GM12878 (cell line): Measurements from ENCODE around the gene KIF26A. TPM values are rescaled to one million over a fixed set of nuclear protein-coding genes. Genes with fewer than 3 reads are reported as not detected.

ENCODE experiments used
- ATAC-seq: fragments of 200-7000 bp; cut with Tn5 transposase; 3 replicates; pipeline ENCODE4 v1.9.1; 2020; ENCODE audit warnings: mild to moderate bottlenecking, moderate library complexity
- BruUV-seq: library from RNA; stranded (reverse); fragments of 400-500 nt; replicated peaks from 2 replicates; lab custom pipeline; 2021; lab: Mats Ljungman, UMichigan
- CTCF ChIA-PET: fragments of 300-600 bp; sonication (Branson Sonifier 250); formaldehyde crosslinking; extraction: SDS; loops from one replicate; lab custom pipeline; 2021; ENCODE audit warnings: inconsistent platforms; lab: Yijun Ruan, JAX
- POLR2A ChIA-PET: fragments of 350-600 bp; formaldehyde crosslinking; extraction: SDS; loops from one replicate; lab custom pipeline; 2021; ENCODE audit warnings: inconsistent platforms; lab: Charles Lee
- RAD21 ChIA-PET: fragments of 300-600 bp; sonication (Branson Sonifier 250); formaldehyde crosslinking; loops from one replicate; lab custom pipeline; 2023; ENCODE audit warnings: antibody characterized with exemption; ENCODE audit not compliant: unreplicated experiment; lab: Charles Lee
- SMC1A ChIA-PET: fragments of 300-600 bp; sonication (Branson Sonifier 250); formaldehyde crosslinking; loops from one replicate; lab custom pipeline; 2023; ENCODE audit not compliant: unreplicated experiment, uncharacterized antibody; lab: Charles Lee
- DNase-seq: peaks from one replicate; pipeline ENCODE4 v3.0.0-alpha.2; 2011; ENCODE audit warnings: low read depth, low spot score
- FAIRE-seq: peaks from 3 replicates; lab custom pipeline; 2011; peaks lifted over from hg19 to GRCh38; lab: Jason Lieb, UNC
- H2AFZ ChIP-seq: 2 replicates; pipeline ENCODE4 v1.6.0; 2011; ENCODE audit warnings: low read depth, low read length, control low read depth; ENCODE audit not compliant: control insufficient read depth
- H3K27ac ChIP-seq: 2 replicates; pipeline ENCODE4 v1.5.1; 2011; ENCODE audit warnings: control low read depth; ENCODE audit not compliant: control insufficient read depth, insufficient read depth
- H3K27me3 ChIP-seq, 2 experiments: replicated peaks in 1 of 2; 2 replicates each; pipeline versions ENCODE4 v1.6.0 to v1.6.1; 2011; ENCODE audit warnings: low read length in 1 of 2; ENCODE audit not compliant: control insufficient read depth in 2 of 2, insufficient read depth in 2 of 2
- H3K36me3 ChIP-seq, 2 experiments: 2 replicates each; pipeline ENCODE4 v1.5.1; 2011; ENCODE audit warnings: low read length in 1 of 2; ENCODE audit not compliant: control insufficient read depth in 2 of 2, insufficient read depth in 2 of 2
- H3K4me1 ChIP-seq: 2 replicates; pipeline ENCODE4 v1.6.1; 2011; ENCODE audit warnings: mild to moderate bottlenecking, low read length, moderate library complexity, mixed read lengths; ENCODE audit not compliant: control insufficient read depth, insufficient read depth
- H3K4me2 ChIP-seq: 2 replicates; pipeline ENCODE4 v1.6.0; 2011; ENCODE audit warnings: control low read depth; ENCODE audit not compliant: control insufficient read depth, insufficient read depth
- H3K4me3 ChIP-seq: fragments of 200-600 bp; sonication (generic); 2 replicates; pipeline ENCODE4 v1.5.1; 2016
- H3K79me2 ChIP-seq: 2 replicates; pipeline ENCODE4 v1.6.0; 2011; ENCODE audit warnings: low read length; ENCODE audit not compliant: control insufficient read depth, insufficient read depth
- H3K9ac ChIP-seq: 2 replicates; pipeline ENCODE4 v1.8.0; 2011; ENCODE audit warnings: low read length, control low read depth, mixed read lengths; ENCODE audit not compliant: control insufficient read depth, insufficient read depth
- H3K9me3 ChIP-seq: replicated peaks from 3 replicates; pipeline ENCODE4 v1.5.1; 2011; ENCODE audit warnings: mild to moderate bottlenecking, low read length; ENCODE audit not compliant: control insufficient read depth, insufficient read depth
- H4K20me1 ChIP-seq: 2 replicates; pipeline ENCODE4 v1.6.0; 2011; ENCODE audit not compliant: control insufficient read depth, insufficient read depth
- CEBPZ ChIP-seq: fragments of 150-350 bp; IDR thresholded peaks from 2 replicates; pipeline ENCODE4 v1.6.1; 2016; ENCODE audit warnings: low read depth, low read length
- DPF2 ChIP-seq: fragments of 450-650 bp; IDR thresholded peaks from 2 replicates; pipeline ENCODE4 v1.6.1; 2017; ENCODE audit warnings: mild to moderate bottlenecking
- IKZF1 ChIP-seq: fragments of 450-650 bp; conservative IDR thresholded peaks from 2 replicates; pipeline ENCODE4 v1.6.1; 2017; ENCODE audit warnings: antibody characterized with exemption, mild to moderate bottlenecking
- KDM1A ChIP-seq: fragments of 200-600 bp; sonication (generic); IDR thresholded peaks from 2 replicates; pipeline ENCODE4 v1.6.1; 2016; ENCODE audit warnings: borderline replicate concordance
- NFYB ChIP-seq: IDR thresholded peaks from 2 replicates; pipeline ENCODE4 v1.6.1; 2011; ENCODE audit warnings: low read depth, mild to moderate bottlenecking, low read length, improper control_type of control experiment, moderate library complexity; ENCODE audit not compliant: insufficient read depth
- PAX8 ChIP-seq: fragments of 450-650 bp; IDR thresholded peaks from 2 replicates; pipeline ENCODE4 v1.6.1; 2017; ENCODE audit warnings: mild to moderate bottlenecking, moderate library complexity
- RB1 ChIP-seq: fragments of 450-650 bp; formaldehyde crosslinking; IDR thresholded peaks from 2 replicates; pipeline ENCODE4 v1.6.1; 2017; ENCODE audit warnings: mild to moderate bottlenecking, borderline replicate concordance
- SKIL ChIP-seq: fragments of 450-650 bp; IDR thresholded peaks from 2 replicates; pipeline ENCODE4 v1.6.1; 2017; ENCODE audit warnings: mild to moderate bottlenecking, low read depth, inconsistent platforms; ENCODE audit not compliant: poor library complexity, severe bottlenecking
- SPI1 ChIP-seq: IDR thresholded peaks from 2 replicates; pipeline ENCODE4 v1.6.1; 2011; ENCODE audit warnings: low read depth, mild to moderate bottlenecking, low read length, moderate library complexity, borderline replicate concordance; ENCODE audit not compliant: insufficient read depth
- ZBED1 ChIP-seq: IDR thresholded peaks from 2 replicates; pipeline ENCODE4 v1.6.1; 2016; ENCODE audit warnings: borderline replicate concordance
- ZNF207 ChIP-seq: fragments of 450-650 bp; IDR thresholded peaks from 2 replicates; pipeline ENCODE4 v1.6.1; 2014; ENCODE audit warnings: antibody characterized with exemption, mild to moderate bottlenecking, borderline replicate concordance
- ZSCAN29 ChIP-seq: fragments of 450-650 bp; IDR thresholded peaks from 2 replicates; pipeline ENCODE4 v1.6.1; 2017; ENCODE audit warnings: mild to moderate bottlenecking, moderate library complexity
- WGBS: methylation state at CpG from one replicate; pipeline ENCODE4 v1.1.6; 2016; ENCODE audit warnings: low lambda C conversion rate; ENCODE audit not compliant: insufficient replicate concordance, insufficient coverage; ENCODE audit errors: missing lambda C conversion rate; 5-methylcytosine and 5-hydroxymethylcytosine counted together
- in situ Hi-C: fragments of 300-500 bp; cut with MboI; formaldehyde crosslinking; loops from 9 replicates; pipeline ENCODE4 v1.14.3; 2018; ENCODE audit warnings: mixed read lengths
- intact Hi-C: fragments of 100-400 bp; cut with micrococcal nuclease; formaldehyde crosslinking; loops from one replicate; pipeline ENCODE4 v1.14.2; 2022; ENCODE audit not compliant: unreplicated experiment
- polyA plus RNA-seq, 11 experiments: library from polyadenylated mRNA; depleted of rRNA in 4 of 11; unstranded in 6 of 11; stranded (reverse) in 5 of 11; fragments of >200 nt; fragmentation: Nextera tagmentation in 4 of 11; fragmentation: Illumina TruSeq in 1 of 11; extraction: Ambion mirVana in 4 of 11; extraction: Trizol in 1 of 11; gene quantifications; 1 replicate in 1 of 11; 2 replicates in 10 of 11; pipeline versions ENCODE4 v1.2.1 to v1.2.3, GENCODE V29; 2011 to 2016; ENCODE audit warnings: inconsistent platforms in 2 of 11, missing spikeins in 2 of 11, low read depth in 1 of 11
- total RNA-seq, 4 experiments: library from RNA; depleted of rRNA in 3 of 4; stranded (reverse); fragments of >200 nt in 3 of 4; fragmentation: Illumina TruSeq in 1 of 4; extraction: Trizol in 1 of 4; gene quantifications; 2 replicates each; pipeline versions ENCODE4 v1.2.1 to v1.2.3, GENCODE V29; 2013 to 2021
- TF ChIP-seq, protein P1 (sequence below): fragments of 450-650 bp; IDR thresholded peaks from 2 replicates; pipeline ENCODE4 v1.6.1; 2018; ENCODE audit warnings: borderline replicate concordance, mild to moderate bottlenecking; ENCODE audit not compliant: partially characterized antibody
- TF ChIP-seq, protein P2 (sequence below): fragments of 450-650 bp; IDR thresholded peaks from 2 replicates; pipeline ENCODE4 v1.6.1; 2014; ENCODE audit warnings: mild to moderate bottlenecking

KIF26A gene
- total and polyA plus RNA-seq, 10 of the 15 experiments (the other 5 are each of a cell fraction or from before 2014, with no cell fraction given) = 0.05 TPM; not detected in 9

DNA sequence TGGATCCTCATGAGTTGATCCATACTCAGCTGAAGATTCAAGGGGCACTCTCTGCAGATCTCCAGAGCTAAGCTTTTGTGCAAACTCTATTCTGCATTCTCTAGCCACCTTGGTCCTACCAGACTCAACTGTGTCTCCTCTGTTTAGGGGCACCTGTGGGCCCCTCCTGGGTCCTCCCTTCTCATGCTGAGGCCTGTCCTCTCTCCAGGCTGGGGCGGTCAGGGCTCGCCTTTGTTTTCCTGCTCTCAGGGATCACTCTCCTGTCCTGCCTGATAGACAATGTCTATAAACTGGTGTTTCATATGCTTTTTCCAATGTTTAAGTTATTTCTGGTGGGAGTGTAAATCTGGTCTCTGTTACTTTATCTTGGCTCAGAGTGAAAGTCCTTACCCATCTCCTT lies 11.6 kb upstream of the KIF26A start (continued):
- TF ChIP-seq, protein P1, sequence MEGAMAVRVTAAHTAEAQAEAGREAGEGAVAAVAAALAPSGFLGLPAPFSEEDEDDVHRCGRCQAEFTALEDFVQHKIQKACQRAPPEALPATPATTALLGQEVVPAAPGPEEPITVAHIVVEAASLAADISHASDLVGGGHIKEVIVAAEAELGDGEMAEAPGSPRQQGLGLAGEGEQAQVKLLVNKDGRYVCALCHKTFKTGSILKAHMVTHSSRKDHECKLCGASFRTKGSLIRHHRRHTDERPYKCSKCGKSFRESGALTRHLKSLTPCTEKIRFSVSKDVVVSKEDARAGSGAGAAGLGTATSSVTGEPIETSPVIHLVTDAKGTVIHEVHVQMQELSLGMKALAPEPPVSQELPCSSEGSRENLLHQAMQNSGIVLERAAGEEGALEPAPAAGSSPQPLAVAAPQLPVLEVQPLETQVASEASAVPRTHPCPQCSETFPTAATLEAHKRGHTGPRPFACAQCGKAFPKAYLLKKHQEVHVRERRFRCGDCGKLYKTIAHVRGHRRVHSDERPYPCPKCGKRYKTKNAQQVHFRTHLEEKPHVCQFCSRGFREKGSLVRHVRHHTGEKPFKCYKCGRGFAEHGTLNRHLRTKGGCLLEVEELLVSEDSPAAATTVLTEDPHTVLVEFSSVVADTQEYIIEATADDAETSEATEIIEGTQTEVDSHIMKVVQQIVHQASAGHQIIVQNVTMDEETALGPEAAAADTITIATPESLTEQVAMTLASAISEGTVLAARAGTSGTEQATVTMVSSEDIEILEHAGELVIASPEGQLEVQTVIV = no peak
- no peak for TF ChIP-seq ZNF207
- TF ChIP-seq CEBPZ = no peak
- no peak for TF ChIP-seq DPF2
- TF ChIP-seq, all 136 proteins: peak for 0

GRCh38 chr14:104128981-104129380 lies 9.4 kb upstream of the KIF26A start:
- H3K9me3 ChIP-seq = no peaks in the 10 kb centered on the region; the same call in 1 of the 3 replicates
- ATAC-seq (no peak), DNase-seq (no peak), FAIRE-seq (no peak)
- in situ Hi-C loops (no loop called here), intact Hi-C loops (no loop called here)
- ChIA-PET POLR2A (no interaction called here), CTCF (interaction anchor here (0.6 to 0.7 kb wide), 2 partner anchors 51 to 569 kb away, joined by 3 to 4 read pairs; no protein-coding TSS in a partner anchor), RAD21 (interaction anchor here (0.7 to 1.5 kb wide), 3 partner anchors 51 to 435 kb away, joined by 3 to 4 read pairs (median 3); no protein-coding TSS in a partner anchor), SMC1A (interaction anchor here (1.0 kb wide), 1 partner anchor 50 kb away, joined by 3 read pairs; no protein-coding TSS in a partner anchor)
- WGBS = 63% methylated on average over 1 of the region's 1 CpG
- no peak overlapping the region for H2AFZ ChIP-seq
- H4K20me1 ChIP-seq = no peaks in the 10 kb centered on the region
- no peaks in the 10 kb centered on the region for H3K36me3 ChIP-seq
- H3K4me2 ChIP-seq = no peak overlapping the region
- H3K27me3 ChIP-seq = no peaks in the 10 kb centered on the region; a peak in 1 of 4 replicates
- no peaks in the 10 kb centered on the region for H3K4me1 ChIP-seq
- no peak overlapping the region for H3K27ac ChIP-seq
- no peaks in the 10 kb centered on the region for H3K79me2 ChIP-seq
- no peak overlapping the region for H3K9ac ChIP-seq
- no peak overlapping the region for H3K4me3 ChIP-seq
- BruUV-seq = no TSS peak
- TF ChIP-seq, protein P2, sequence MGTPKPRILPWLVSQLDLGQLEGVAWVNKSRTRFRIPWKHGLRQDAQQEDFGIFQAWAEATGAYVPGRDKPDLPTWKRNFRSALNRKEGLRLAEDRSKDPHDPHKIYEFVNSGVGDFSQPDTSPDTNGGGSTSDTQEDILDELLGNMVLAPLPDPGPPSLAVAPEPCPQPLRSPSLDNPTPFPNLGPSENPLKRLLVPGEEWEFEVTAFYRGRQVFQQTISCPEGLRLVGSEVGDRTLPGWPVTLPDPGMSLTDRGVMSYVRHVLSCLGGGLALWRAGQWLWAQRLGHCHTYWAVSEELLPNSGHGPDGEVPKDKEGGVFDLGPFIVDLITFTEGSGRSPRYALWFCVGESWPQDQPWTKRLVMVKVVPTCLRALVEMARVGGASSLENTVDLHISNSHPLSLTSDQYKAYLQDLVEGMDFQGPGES = no peak
- TF ChIP-seq NFYB = no peak
- TF ChIP-seq ZSCAN29 = no peak
- no peak for TF ChIP-seq IKZF1
- TF ChIP-seq ZNF207 = no peak
- no peak for TF ChIP-seq ZBED1
- no peak for TF ChIP-seq RB1
- TF ChIP-seq SPI1 = no peak
- no peak for TF ChIP-seq KDM1A
- TF ChIP-seq PAX8 = no peak
- TF ChIP-seq SKIL = no peak
